AG09309 (cell line): ENCODE data around the gene KPNA6.

ENCODE experiments used
- DNase-seq: peaks from one replicate; pipeline ENCODE4 v3.0.0-alpha.2; 2010; ENCODE audit warnings: low read depth
- H3K4me3 ChIP-seq: 2 replicates; pipeline ENCODE4 v1.5.1; 2011; ENCODE audit warnings: mild to moderate bottlenecking, low read depth, low read length, moderate library complexity; ENCODE audit not compliant: control insufficient read depth
- TF ChIP-seq, protein P1 (sequence below): IDR thresholded peaks from 2 replicates; pipeline ENCODE4 v1.5.1; 2011; ENCODE audit warnings: mild to moderate bottlenecking, low read depth, low read length, inconsistent platforms; ENCODE audit not compliant: insufficient read depth, control insufficient read depth; ENCODE audit errors: missing control alignments

Gene KPNA6

DNA sequence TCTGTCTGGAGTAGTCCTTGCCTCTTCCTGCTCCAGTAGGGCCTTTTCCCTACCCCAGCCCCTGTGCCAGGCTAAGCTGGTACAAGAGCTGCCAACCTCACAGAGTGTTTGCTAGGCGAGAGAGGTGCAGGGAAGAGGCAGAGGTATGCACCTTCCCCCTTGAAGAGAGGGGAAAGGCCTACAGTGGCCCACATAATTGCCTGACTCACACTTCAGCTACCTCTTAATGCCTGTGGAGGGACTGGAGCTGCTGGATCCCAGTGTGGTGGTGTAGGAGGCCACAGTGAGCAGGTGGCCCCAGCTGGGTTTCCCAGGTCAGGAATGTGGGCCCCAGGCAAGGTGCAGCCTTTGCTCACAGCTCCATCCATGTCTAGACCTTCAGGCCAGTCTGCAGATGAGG, 89.2 kb downstream of the KPNA6 start:
- no peak for DNase-seq
- TF ChIP-seq, protein P1, sequence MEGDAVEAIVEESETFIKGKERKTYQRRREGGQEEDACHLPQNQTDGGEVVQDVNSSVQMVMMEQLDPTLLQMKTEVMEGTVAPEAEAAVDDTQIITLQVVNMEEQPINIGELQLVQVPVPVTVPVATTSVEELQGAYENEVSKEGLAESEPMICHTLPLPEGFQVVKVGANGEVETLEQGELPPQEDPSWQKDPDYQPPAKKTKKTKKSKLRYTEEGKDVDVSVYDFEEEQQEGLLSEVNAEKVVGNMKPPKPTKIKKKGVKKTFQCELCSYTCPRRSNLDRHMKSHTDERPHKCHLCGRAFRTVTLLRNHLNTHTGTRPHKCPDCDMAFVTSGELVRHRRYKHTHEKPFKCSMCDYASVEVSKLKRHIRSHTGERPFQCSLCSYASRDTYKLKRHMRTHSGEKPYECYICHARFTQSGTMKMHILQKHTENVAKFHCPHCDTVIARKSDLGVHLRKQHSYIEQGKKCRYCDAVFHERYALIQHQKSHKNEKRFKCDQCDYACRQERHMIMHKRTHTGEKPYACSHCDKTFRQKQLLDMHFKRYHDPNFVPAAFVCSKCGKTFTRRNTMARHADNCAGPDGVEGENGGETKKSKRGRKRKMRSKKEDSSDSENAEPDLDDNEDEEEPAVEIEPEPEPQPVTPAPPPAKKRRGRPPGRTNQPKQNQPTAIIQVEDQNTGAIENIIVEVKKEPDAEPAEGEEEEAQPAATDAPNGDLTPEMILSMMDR = no peak
- H3K4me3 ChIP-seq = no peak overlapping the region

DNA sequence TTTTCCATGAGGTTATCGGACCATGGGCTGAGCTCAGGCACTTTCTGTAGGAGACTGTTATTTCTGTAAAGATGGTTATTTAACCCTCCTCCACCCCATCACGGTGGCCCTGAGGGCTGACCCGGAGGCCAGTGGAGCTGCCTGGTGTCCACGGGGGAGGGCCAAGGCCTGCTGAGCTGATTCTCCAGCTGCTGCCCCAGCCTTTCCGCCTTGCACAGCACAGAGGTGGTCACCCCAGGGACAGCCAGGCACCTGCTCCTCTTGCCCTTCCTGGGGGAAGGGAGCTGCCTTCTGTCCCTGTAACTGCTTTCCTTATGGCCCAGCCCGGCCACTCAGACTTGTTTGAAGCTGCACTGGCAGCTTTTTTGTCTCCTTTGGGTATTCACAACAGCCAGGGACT, 90.0 kb downstream of the KPNA6 start:
- no peak overlapping the region for H3K4me3 ChIP-seq
- no peak for DNase-seq
- TF ChIP-seq, protein P1 = no peak

DNA sequence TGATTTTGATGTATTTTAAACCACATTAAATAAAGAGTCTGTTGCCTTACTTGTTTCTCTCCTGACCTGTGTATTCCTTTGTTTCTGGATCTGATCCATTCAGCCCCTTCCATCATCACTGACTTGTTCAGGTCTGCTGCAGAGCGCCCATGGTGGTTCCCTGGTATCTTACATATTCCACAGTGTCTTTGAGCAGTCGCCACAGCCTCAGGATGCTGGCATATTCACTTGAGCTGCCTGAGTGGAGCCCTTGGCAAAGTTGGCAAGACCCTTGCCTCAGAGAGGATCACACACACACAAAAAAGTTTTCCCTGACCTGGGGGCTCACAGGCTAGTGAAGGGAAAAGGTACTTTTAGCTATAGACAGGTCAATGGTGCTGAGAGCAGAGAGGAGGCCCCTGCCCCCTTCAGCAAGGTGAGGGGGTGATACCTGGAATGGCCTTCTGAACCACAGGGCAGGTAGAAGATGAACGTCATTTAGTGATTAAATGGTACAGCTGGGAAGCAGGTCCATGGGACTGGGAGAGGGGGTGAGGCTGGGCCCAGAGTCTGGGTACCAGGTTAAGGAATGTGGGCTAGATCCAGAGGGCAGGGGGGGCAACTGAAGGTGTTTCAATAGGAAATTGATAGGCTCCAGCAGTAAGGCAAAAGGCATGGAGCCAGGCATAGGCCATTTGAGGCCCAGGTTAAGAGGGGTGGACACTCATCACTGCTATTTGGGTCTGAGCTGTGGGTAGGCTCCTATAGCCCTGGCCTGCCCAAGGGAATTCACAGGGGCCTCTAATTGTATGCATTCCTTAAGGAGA, 90.6 kb downstream of the KPNA6 start:
- H3K4me3 ChIP-seq = no peak overlapping the region
- TF ChIP-seq, protein P1 = no peak
- no peak for DNase-seq

DNA sequence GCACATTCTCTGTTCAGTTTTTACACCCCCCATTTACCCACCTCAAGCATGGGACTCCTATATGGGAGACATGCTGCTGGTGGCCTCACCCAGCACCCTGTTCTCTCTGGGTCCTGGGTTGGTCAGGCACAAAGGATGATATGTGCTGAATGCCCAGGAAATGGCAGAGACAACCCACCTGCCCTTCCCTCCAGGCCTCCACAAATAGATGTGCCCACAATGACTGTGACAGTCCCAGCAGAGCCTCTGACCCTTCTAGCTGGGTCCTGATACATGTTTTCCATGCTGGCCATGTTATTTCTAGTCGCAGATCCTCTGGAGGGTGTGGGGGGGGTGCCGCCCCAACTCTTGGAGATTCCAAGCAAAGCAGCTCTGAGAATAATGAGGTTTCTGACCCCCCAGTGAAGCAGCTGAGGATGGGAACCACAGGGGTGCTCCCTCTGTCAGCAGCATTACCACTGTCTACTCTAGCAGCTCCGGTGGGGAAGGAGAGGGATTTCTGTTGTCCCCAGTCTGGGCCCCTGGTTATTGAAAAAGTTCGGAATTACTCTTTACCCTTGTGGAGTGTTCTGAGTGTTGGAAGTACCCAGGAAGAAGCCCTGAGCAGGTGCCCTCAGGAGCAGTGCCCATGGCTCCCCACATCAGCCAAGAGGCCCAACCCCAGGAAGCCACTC, 91.3 kb downstream of the KPNA6 start:
- DNase-seq = no peak

DNA sequence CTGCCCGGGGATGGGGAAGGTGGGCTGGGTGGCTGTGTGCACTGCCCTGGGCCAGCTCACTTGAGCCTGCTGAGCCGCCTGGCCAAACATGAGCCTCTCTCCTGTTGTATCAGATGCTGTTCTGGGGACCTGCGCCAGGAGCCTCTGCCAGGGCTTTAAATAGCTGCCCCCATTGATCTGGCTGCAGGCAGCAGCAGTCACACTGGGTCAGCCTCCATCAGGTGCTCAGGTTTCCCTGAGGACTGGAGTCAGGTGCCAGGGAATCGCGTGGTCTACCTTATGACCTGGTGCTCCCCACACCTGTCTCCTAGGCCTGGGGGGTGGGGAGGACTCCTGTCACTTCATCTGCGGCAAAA, 91.8 kb downstream of the KPNA6 start:
- TF ChIP-seq, protein P1 = no peak
- peak overlapping the region; percentile 63 for H3K4me3 ChIP-seq
- no peak for DNase-seq

More for the DNA sequence above, 91.3 kb downstream of the KPNA6 start:
- no peak overlapping the region for H3K4me3 ChIP-seq
- TF ChIP-seq, protein P1 = no peak

DNA sequence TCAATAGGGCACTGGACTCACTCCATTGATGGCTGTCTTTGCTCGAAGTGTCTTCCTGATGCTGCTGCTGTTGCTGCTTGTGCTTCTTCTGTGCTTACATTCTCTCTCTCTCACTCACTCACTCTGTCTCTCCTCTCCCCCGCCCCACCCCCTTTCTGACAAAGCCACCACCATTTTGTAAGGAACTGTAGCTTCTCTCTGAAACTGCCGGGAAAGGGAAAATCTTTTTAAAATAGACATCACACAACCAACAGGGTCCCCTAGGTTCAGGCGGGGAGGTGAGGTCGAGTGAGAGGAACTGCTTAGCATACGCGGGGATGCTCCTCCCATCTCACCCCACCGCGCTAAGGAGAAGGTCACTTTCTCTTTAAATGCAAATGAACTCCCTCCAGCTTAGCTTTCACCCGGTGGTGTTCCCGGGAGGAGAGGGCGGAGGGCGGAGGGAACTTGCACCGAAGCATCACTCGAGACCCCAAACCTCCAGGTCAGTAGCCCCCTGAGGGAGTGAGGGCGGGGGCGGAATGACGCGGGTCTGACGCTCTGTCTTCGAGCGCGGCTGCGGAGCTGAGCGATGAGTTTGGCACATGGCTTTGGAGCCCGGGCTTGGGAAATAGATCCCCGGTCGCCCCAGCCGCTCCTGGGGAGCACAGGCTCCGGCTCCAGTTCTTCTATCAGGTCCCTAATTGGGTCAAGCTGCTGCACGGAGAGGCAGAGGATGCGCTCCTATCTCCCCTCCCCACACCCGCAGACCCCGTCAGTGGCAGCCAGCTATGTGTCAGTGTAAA, 92.6 kb downstream of the KPNA6 start, which contains the start of gene CCDC28B:
TSS of gene CCDC28B (plus strand) at position 370 of the 785 bp plus-strand sequence. CDS start 1,341 bp downstream, outside the sequence.
- H3K4me3 ChIP-seq = peak within 1 kb of the TSS; percentile 63
- no peak for DNase-seq
- TF ChIP-seq, protein P1 = no peak
